Left lung (tissue), 10 donors: Measurements from ENCODE around the gene DCLK2. TPM values are rescaled to one million over a fixed set of nuclear protein-coding genes. Genes with fewer than 3 reads are reported as not detected.

ENCODE experiments used
- ATAC-seq: fragments of 200-7000 bp; cut with Tn5 transposase; one replicate; pipeline ENCODE4 v1.9.1; 2020; ENCODE audit warnings: moderate library complexity
- DNase-seq, 4 donors: peaks; one replicate each; pipeline ENCODE4 v3.0.0-alpha.2; 2013 to 2020
- H3K27ac ChIP-seq, 2 donors: fragments of 200-600 bp; sonication (generic) in 1 of 2; one replicate each; pipeline versions ENCODE4 v1.5.0 to v1.8.0; 2020 to 2021
- H3K27me3 ChIP-seq, 2 donors: fragments of 200-600 bp; sonication (generic) in 1 of 2; one replicate each; pipeline versions ENCODE4 v1.5.0 to v1.8.0; 2020 to 2021
- H3K36me3 ChIP-seq, 2 donors: fragments of 200-600 bp; sonication (generic) in 1 of 2; one replicate each; pipeline versions ENCODE4 v1.5.0 to v1.8.0; 2020 to 2021
- H3K4me1 ChIP-seq, 2 donors: fragments of 200-600 bp; one replicate each; pipeline ENCODE4 v1.8.0; 2021
- H3K4me3 ChIP-seq, 2 donors: fragments of 200-600 bp; sonication (generic) in 1 of 2; one replicate each; pipeline versions ENCODE4 v1.5.0 to v1.8.0; 2020 to 2021; ENCODE audit warnings: mild to moderate bottlenecking in 1 of 2
- H3K9me3 ChIP-seq, 2 donors: fragments of 200-600 bp; sonication (generic) in 1 of 2; one replicate each; pipeline versions ENCODE4 v1.5.0 to v1.8.0; 2020 to 2021
- intact Hi-C, 2 donors: fragments of 100-400 bp; cut with DNase I; formaldehyde crosslinking; loops; one replicate each; pipeline versions ENCODE4 v1.11.2 to v1.14.2; 2022
- polyA plus RNA-seq, 6 donors: library from polyadenylated mRNA; unstranded; fragments of 120-200 nt; gene quantifications; one replicate each; pipeline ENCODE4 v1.2.1, GENCODE V29; 2013; ENCODE audit not compliant: insufficient read length in 6 of 6
- total RNA-seq, 2 donors: library from RNA; stranded (reverse); fragmentation: NEBNext Ultra II Directional; extraction: Animal tissue kit (Norgen Biotek cat#: 25700); gene quantifications; one replicate each; pipeline ENCODE4 v1.2.1, GENCODE V29; 2021
- TF ChIP-seq, protein P1 (sequence below), 2 donors: fragments of 200-600 bp; sonication (generic) in 1 of 2; IDR thresholded peaks; one replicate each; pipeline versions ENCODE4 v1.5.0 to v1.8.0; 2021; ENCODE audit warnings: antibody characterized with exemption in 2 of 2
- donor health status: DM: no; HTN: yes; CAD: no.
- donor health status: DM: no; HTN: no; CAD: no.

DCLK2 gene
- total and polyA plus RNA-seq, 8 donors, result 2.6 to 12.9 (median 11.5) TPM

- intact Hi-C loops, result no loop called here
- no peaks in the 10 kb centered on the region for H3K9me3 ChIP-seq
- TF ChIP-seq, protein P1, sequence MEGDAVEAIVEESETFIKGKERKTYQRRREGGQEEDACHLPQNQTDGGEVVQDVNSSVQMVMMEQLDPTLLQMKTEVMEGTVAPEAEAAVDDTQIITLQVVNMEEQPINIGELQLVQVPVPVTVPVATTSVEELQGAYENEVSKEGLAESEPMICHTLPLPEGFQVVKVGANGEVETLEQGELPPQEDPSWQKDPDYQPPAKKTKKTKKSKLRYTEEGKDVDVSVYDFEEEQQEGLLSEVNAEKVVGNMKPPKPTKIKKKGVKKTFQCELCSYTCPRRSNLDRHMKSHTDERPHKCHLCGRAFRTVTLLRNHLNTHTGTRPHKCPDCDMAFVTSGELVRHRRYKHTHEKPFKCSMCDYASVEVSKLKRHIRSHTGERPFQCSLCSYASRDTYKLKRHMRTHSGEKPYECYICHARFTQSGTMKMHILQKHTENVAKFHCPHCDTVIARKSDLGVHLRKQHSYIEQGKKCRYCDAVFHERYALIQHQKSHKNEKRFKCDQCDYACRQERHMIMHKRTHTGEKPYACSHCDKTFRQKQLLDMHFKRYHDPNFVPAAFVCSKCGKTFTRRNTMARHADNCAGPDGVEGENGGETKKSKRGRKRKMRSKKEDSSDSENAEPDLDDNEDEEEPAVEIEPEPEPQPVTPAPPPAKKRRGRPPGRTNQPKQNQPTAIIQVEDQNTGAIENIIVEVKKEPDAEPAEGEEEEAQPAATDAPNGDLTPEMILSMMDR (IDR thresholded peaks at IDR 0.05), result no peak
Observed at GRCh38 chr4:150074064-150074463, 4.2 kb upstream of the DCLK2 start.

GRCh38 chr4:150078579-150079080 is 385 bp downstream of the DCLK2 start:
- ATAC-seq (peak; percentile 68), DNase-seq (peak in 3 of 4 donors; percentile 50 to 83 (median 55))
- H3K27me3 ChIP-seq, result peaks cover 0 to 41% of the 10 kb centered on the region in 2 donors
- no peaks in the 10 kb centered on the region for H3K36me3 ChIP-seq
- H3K9me3 ChIP-seq, result no peaks in the 10 kb centered on the region
- intact Hi-C loops, result no loop called here
- H3K4me1 ChIP-seq, result peaks cover 4 to 9% of the 10 kb centered on the region in 2 donors
- TF ChIP-seq, protein P1 (IDR thresholded peaks at IDR 0.05), result no peak
- H3K4me3 ChIP-seq, result peak overlapping the region; percentile 61 to 70
- H3K27ac ChIP-seq, result peak overlapping the region; percentile 76 to 77

More at GRCh38 chr4:150074064-150074463, 4.2 kb upstream of the DCLK2 start:
- H3K36me3 ChIP-seq, result no peaks in the 10 kb centered on the region
- H3K27me3 ChIP-seq, result peaks cover 0 to 27% of the 10 kb centered on the region in 2 donors
- H3K4me1 ChIP-seq, result peaks cover 0 to 4% of the 10 kb centered on the region in 2 donors
- H3K4me3 ChIP-seq, result no peak overlapping the region
- H3K27ac ChIP-seq, result no peak overlapping the region
- no peak for DNase-seq
- ATAC-seq, result no peak

DNA sequence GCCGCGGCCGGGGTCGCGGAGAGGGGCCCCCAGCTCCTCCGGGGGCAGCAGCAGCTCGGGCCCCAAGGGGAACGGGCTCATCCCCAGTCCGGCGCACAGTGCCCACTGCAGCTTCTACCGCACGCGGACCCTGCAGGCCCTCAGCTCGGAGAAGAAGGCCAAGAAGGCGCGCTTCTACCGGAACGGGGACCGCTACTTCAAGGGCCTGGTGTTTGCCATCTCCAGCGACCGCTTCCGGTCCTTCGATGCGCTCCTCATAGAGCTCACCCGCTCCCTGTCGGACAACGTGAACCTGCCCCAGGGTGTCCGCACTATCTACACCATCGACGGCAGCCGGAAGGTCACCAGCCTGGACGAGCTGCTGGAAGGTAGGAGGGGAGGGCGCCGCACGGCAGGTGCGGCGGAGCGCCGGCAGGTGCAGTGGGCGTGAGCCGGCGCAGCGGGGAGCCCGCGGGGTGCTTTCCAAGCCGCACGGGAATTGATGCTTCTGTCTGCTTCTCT is 886 bp downstream of the DCLK2 start:
- Histone ChIP-seq H3K27me3 (peaks cover 0 to 41% of the 10 kb centered on the region in 2 donors), H3K27ac (peak overlapping the region; percentile 76 to 77), H3K36me3 (no peaks in the 10 kb centered on the region), H3K4me1 (peaks cover 4 to 9% of the 10 kb centered on the region in 2 donors), H3K9me3 (no peaks in the 10 kb centered on the region), H3K4me3 (peak overlapping the region; percentile 61 to 70)
- peak; percentile 35 to 78 (median 38) for DNase-seq
- intact Hi-C loops, result no loop called here
- ATAC-seq, result peak; percentile 45
- TF ChIP-seq, protein P1 (IDR thresholded peaks at IDR 0.05), result no peak

- TF ChIP-seq, protein P1 (IDR thresholded peaks at IDR 0.05), result no peak
- Histone ChIP-seq H3K27ac (no peak overlapping the region), H3K27me3 (peaks cover 0 to 41% of the 10 kb centered on the region in 2 donors), H3K4me1 (peaks cover 4 to 9% of the 10 kb centered on the region in 2 donors), H3K9me3 (no peaks in the 10 kb centered on the region), H3K4me3 (no peak overlapping the region), H3K36me3 (no peaks in the 10 kb centered on the region)
- no peak for DNase-seq
- intact Hi-C loops, result no loop called here
- no peak for ATAC-seq
Observed at GRCh38 chr4:150080337-150080736, 2.1 kb downstream of the DCLK2 start.

- H3K36me3 ChIP-seq, result no peaks in the 10 kb centered on the region
- peaks cover 0 to 41% of the 10 kb centered on the region in 2 donors for H3K27me3 ChIP-seq
- intact Hi-C loops, result no loop called here
- no peaks in the 10 kb centered on the region for H3K9me3 ChIP-seq
- TF ChIP-seq, protein P1 (IDR thresholded peaks at IDR 0.05), result no peak
- DNase-seq (no peak), ATAC-seq (peak; percentile 45)
- H3K4me1 ChIP-seq, result peaks cover 4 to 9% of the 10 kb centered on the region in 2 donors
- H3K27ac ChIP-seq, result no peak overlapping the region
- H3K4me3 ChIP-seq, result no peak overlapping the region
Observed at GRCh38 chr4:150080875-150081274, 2.6 kb downstream of the DCLK2 start.
